ENCODE data around the gene PLEKHA5.

The PLEKHA5 gene

GRCh38 chr12:19131025-19131444 is 1.5 kb downstream of the PLEKHA5 start:
- peak; percentile 81 for ATAC-seq
- no peak for TF ChIP-seq GLIS3 (CRISPR knock-in tag; IDR thresholded peaks at IDR 0.05)
- TF ChIP-seq TCF4 (CRISPR knock-in tag; IDR thresholded peaks at IDR 0.05; ENCODE audit: borderline replicate concordance), result no peak
- TF ChIP-seq ZNF8 (CRISPR knock-in tag; IDR thresholded peaks at IDR 0.05), result no peak
- TF ChIP-seq ZC3H10 (CRISPR knock-in tag; IDR thresholded peaks at IDR 0.05), result no peak
- no peak for TF ChIP-seq ISL1 (CRISPR knock-in tag; IDR thresholded peaks at IDR 0.05)
- TF ChIP-seq ZNF70 (CRISPR knock-in tag; IDR thresholded peaks at IDR 0.05), result no peak
- no peak for TF ChIP-seq ZFP30 (CRISPR knock-in tag; IDR thresholded peaks at IDR 0.05)
- TF ChIP-seq PATZ1 (CRISPR knock-in tag; IDR thresholded peaks at IDR 0.05; ENCODE audit: borderline replicate concordance), result no peak

GRCh38 chr12:19138551-19138950 is 9.0 kb downstream of the PLEKHA5 start:
- peak; percentile 42; the same call in 2 of the 3 replicates for ATAC-seq
- TF ChIP-seq CSDC2 (CRISPR knock-in tag; IDR thresholded peaks at IDR 0.05) (no peak), TOX (CRISPR knock-in tag; IDR thresholded peaks at IDR 0.05; ENCODE audit: borderline replicate concordance) (no peak), CSRNP3 (CRISPR knock-in tag; IDR thresholded peaks at IDR 0.05) (no peak), ZFP30 (CRISPR knock-in tag; IDR thresholded peaks at IDR 0.05) (no peak), ZNF70 (CRISPR knock-in tag; IDR thresholded peaks at IDR 0.05) (no peak), ESRRG (CRISPR knock-in tag; IDR thresholded peaks at IDR 0.05) (no peak), GLIS3 (CRISPR knock-in tag; IDR thresholded peaks at IDR 0.05) (no peak), TCF4 (CRISPR knock-in tag; IDR thresholded peaks at IDR 0.05; ENCODE audit: borderline replicate concordance) (no peak)

- TF ChIP-seq ZFP3 (CRISPR knock-in tag; IDR thresholded peaks at IDR 0.05) (no peak), ESRRG (CRISPR knock-in tag; IDR thresholded peaks at IDR 0.05) (no peak), TSHZ2 (CRISPR knock-in tag; IDR thresholded peaks at IDR 0.05) (no peak), ZC3H10 (CRISPR knock-in tag; IDR thresholded peaks at IDR 0.05) (no peak), ZNF8 (CRISPR knock-in tag; IDR thresholded peaks at IDR 0.05) (no peak), TOX (CRISPR knock-in tag; IDR thresholded peaks at IDR 0.05; ENCODE audit: borderline replicate concordance) (no peak), SNAI2 (CRISPR knock-in tag; IDR thresholded peaks at IDR 0.05) (no peak), ZFP30 (CRISPR knock-in tag; IDR thresholded peaks at IDR 0.05) (no peak), CREB5 (CRISPR knock-in tag; IDR thresholded peaks at IDR 0.05; ENCODE audit: low read depth) (no peak), CSRNP3 (CRISPR knock-in tag; IDR thresholded peaks at IDR 0.05) (no peak), GLIS3 (CRISPR knock-in tag; IDR thresholded peaks at IDR 0.05) (no peak)
- ATAC-seq, result no peak
Measured at GRCh38 chr12:19138956-19139355, 9.4 kb downstream of the PLEKHA5 start.

GRCh38 chr12:19139615-19140194 is 10.2 kb downstream of the PLEKHA5 start:
- no peak for ATAC-seq
- no peak for TF ChIP-seq ZNF8 (CRISPR knock-in tag; IDR thresholded peaks at IDR 0.05)
- TF ChIP-seq GLIS3 (CRISPR knock-in tag; IDR thresholded peaks at IDR 0.05), result no peak
- no peak for TF ChIP-seq TSHZ2 (CRISPR knock-in tag; IDR thresholded peaks at IDR 0.05)
- no peak for TF ChIP-seq POU6F1 (CRISPR knock-in tag; IDR thresholded peaks at IDR 0.05; ENCODE audit: borderline replicate concordance, low read depth)
- TF ChIP-seq ZFP3 (CRISPR knock-in tag; IDR thresholded peaks at IDR 0.05), result no peak
- no peak for TF ChIP-seq ISL1 (CRISPR knock-in tag; IDR thresholded peaks at IDR 0.05)
- TF ChIP-seq SNAI2 (CRISPR knock-in tag; IDR thresholded peaks at IDR 0.05), result no peak
- no peak for TF ChIP-seq TOX (CRISPR knock-in tag; IDR thresholded peaks at IDR 0.05; ENCODE audit: borderline replicate concordance)
- TF ChIP-seq RARB (CRISPR knock-in tag; IDR thresholded peaks at IDR 0.05), result no peak
- no peak for TF ChIP-seq CSDC2 (CRISPR knock-in tag; IDR thresholded peaks at IDR 0.05)
- no peak for TF ChIP-seq CREB5 (CRISPR knock-in tag; IDR thresholded peaks at IDR 0.05; ENCODE audit: low read depth)

Measured in SK-N-SH treated with all-trans-retinoic acid at 6 μM for 48 hours (cell line).